Measurements from ENCODE around the gene FHL3. TPM values are rescaled to one million over a fixed set of nuclear protein-coding genes. Genes with fewer than 3 reads are reported as not detected.

The FHL3 gene
- total and polyA plus RNA-seq, 9 of the 15 experiments (the other 6 are each of a cell fraction or from before 2014, with no cell fraction given): 6.1 to 144 (median 34.1) TPM

DNA sequence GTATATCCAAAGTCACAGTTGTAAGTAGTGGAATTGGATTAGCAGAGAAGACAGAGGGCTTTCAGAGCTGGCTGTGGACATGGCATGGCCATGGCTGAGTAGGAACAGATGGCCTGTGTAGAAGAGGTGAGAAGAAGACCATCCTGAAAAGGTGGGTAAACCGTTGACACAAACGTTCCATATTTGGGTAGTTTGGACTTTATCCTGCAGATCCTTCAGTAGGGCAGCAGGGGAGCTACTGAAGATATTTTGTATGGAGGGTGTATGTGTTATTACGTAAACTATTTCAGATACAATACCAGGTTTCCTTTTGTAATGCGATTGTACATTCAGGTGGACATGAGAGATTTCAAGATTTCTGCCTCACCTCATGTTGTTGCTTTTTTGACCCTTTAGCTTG, 8.9 kb upstream of the FHL3 start (continued):
- TF ChIP-seq, protein P1, sequence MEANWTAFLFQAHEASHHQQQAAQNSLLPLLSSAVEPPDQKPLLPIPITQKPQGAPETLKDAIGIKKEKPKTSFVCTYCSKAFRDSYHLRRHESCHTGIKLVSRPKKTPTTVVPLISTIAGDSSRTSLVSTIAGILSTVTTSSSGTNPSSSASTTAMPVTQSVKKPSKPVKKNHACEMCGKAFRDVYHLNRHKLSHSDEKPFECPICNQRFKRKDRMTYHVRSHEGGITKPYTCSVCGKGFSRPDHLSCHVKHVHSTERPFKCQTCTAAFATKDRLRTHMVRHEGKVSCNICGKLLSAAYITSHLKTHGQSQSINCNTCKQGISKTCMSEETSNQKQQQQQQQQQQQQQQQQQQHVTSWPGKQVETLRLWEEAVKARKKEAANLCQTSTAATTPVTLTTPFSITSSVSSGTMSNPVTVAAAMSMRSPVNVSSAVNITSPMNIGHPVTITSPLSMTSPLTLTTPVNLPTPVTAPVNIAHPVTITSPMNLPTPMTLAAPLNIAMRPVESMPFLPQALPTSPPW (CRISPR knock-in tag; IDR thresholded peaks at IDR 0.05): peak; percentile 28; the same call in 1 of the 2 replicates
- TF ChIP-seq ZNF561 (CRISPR knock-in tag; conservative IDR thresholded peaks at IDR 0.05): no peak
- TF ChIP-seq ILF3 (IDR thresholded peaks at IDR 0.05; ENCODE audit: borderline replicate concordance): no peak
- TF ChIP-seq JUNB (CRISPR knock-in tag; conservative IDR thresholded peaks at IDR 0.05): no peak
- 0 out of 2 replicates have a peak, but pooled peaks have one; percentile 6 for TF ChIP-seq C11orf30 (IDR thresholded peaks at IDR 0.05; ENCODE audit: low read depth)
- TF ChIP-seq, protein P2, sequence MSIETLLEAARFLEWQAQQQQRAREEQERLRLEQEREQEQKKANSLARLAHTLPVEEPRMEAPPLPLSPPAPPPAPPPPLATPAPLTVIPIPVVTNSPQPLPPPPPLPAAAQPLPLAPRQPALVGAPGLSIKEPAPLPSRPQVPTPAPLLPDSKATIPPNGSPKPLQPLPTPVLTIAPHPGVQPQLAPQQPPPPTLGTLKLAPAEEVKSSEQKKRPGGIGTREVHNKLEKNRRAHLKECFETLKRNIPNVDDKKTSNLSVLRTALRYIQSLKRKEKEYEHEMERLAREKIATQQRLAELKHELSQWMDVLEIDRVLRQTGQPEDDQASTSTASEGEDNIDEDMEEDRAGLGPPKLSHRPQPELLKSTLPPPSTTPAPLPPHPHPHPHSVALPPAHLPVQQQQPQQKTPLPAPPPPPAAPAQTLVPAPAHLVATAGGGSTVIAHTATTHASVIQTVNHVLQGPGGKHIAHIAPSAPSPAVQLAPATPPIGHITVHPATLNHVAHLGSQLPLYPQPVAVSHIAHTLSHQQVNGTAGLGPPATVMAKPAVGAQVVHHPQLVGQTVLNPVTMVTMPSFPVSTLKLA (conservative IDR thresholded peaks at IDR 0.05): no peak
- no peak for TF ChIP-seq MYNN (IDR thresholded peaks at IDR 0.05)
- no peak for TF ChIP-seq MYNN (CRISPR knock-in tag; IDR thresholded peaks at IDR 0.05)
- TF ChIP-seq ZNF263 (CRISPR knock-in tag; IDR thresholded peaks at IDR 0.05; ENCODE audit: borderline replicate concordance): no peak
- no peak for TF ChIP-seq RHOXF2B (CRISPR knock-in tag; conservative IDR thresholded peaks at IDR 0.05)
- TF ChIP-seq KLF16 (IDR thresholded peaks at IDR 0.05): no peak
